ENCODE measurements around the gene RNPS1. TPM values are rescaled to one million over a fixed set of nuclear protein-coding genes. Genes with fewer than 3 reads are reported as not detected.
A peak's percentile ranks its signal among the peaks of the same experiment; 100 is the strongest.
"Not testable (repeated sequence)": the region's sequence is repeated elsewhere in the genome, so short reads cannot be mapped to it uniquely, and the experiment has no call there.

Gene RNPS1
- total RNA-seq, 2 experiments from 2014 or later: 212 to 220 TPM

DNA sequence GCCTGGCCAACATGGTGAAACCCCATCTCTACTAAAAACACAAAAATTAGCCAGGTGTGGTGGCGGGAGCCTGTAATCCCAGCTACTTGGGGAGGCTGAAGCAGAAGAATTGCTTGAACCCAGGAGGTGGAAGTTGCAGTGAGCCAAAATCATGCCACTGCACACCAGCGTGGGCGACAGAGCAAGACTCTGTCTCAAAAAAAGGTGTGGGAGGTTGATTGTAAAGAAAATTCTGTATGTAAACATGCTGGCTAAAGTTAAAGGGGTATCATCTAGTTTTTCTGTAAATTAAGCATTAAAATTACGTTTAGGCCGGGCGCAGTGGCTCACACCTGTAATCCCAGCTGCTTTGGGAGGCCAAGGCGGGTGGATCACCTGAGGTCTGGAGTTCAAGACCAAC is 9.4 kb downstream of the RNPS1 start:
- H3K27ac Mint-ChIP-seq; H3K4me1 Mint-ChIP-seq; H3K27me3 Mint-ChIP-seq; POLR2A ChIA-PET; H3K4me3 Mint-ChIP-seq; ATAC-seq (ENCODE audit: low read depth); DNase-seq; H3K9me3 Mint-ChIP-seq: not testable (repeated sequence)
- H3K36me3 Mint-ChIP-seq: peaks cover 34% of the 10 kb centered on the region

DNA sequence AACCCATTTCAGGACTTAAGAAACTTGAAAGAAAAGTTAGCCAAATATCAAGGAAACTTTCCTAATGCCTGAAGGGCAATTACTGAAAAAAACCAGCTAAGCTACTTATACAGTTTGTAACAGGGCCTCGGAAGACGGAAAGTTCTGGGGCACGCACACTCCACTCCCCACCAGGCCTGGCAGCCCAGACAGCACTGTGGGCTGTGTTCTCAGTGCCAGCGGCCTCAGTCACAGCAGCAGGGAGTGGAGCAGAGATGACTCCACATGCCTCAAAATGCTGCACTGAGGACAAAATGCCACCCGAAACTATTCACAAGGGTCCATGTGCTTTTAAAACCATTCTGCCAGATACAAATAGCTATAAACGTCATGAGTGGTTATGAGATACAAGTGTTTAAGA is 10.2 kb downstream of the RNPS1 start:
- H3K4me3 Mint-ChIP-seq: no peak overlapping the region
- DNase-seq (no peak), ATAC-seq (ENCODE audit: low read depth) (no peak)
- no peak overlapping the region for H3K27ac Mint-ChIP-seq
- H3K36me3 Mint-ChIP-seq: peaks cover 34% of the 10 kb centered on the region
- POLR2A ChIA-PET: no interaction called here
- H3K27me3 Mint-ChIP-seq: no peaks in the 10 kb centered on the region
- H3K4me1 Mint-ChIP-seq: no peaks in the 10 kb centered on the region
- no peaks in the 10 kb centered on the region for H3K9me3 Mint-ChIP-seq

DNA sequence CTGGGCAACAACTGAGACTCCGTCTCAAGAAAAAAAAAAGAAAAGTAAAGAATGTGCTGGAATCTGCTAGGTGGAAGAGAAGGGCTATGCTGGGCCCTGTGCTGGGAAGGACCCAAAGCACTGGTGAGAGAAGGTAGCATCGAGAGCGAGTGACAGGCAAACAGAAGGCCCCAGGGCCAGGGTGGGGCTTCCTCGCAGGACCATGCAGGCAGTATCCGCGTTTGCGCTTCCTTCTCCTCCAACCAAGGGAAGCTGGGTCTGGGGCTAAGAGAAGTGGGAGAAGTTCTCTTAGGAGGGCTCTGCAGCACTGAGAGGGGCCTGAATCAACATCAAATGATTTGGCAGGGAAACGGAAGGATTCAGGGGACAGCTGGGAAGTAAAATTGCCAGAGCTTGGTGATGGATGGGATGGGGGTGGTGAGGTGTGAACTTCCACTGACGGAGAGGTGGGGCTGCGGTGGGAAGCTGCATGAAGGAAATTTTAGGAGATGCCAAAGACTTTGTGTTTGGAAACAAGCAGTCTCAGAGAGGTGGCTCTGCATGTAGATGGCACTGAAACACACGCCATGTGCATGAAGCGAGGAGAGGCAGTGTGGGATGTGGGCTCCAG is 11.3 kb downstream of the RNPS1 start:
- no peak for ATAC-seq (ENCODE audit: low read depth)
- POLR2A ChIA-PET: interaction anchor here (1.0 kb wide), 1 partner anchor 12 kb away, joined by 3 read pairs; no protein-coding TSS in a partner anchor
- Mint-ChIP-seq H3K36me3 (peaks cover 31% of the 10 kb centered on the region), H3K27me3 (no peaks in the 10 kb centered on the region), H3K4me1 (no peaks in the 10 kb centered on the region), H3K4me3 (no peak overlapping the region), H3K27ac (no peak overlapping the region), H3K9me3 (no peaks in the 10 kb centered on the region)
- no peak for DNase-seq

DNA sequence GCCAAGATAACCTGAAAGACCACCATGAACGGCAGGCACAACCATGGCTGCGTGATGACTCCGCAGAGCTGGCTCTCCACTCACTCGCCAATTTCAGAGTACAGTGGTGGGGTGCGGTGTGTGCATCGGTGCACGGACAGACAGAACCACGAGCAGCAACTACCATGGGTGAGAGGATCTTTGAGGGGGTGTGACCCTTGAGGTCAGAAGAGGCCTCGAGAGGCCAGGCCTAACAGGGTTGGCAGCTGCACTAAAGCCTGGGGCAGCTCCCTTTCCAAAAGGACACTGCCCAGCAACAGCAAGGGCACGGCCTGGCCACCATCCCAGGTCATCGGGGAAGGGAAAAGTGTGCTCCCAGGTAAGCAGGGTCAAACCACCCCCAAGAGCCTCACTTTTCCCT is 14.6 kb downstream of the RNPS1 start:
- POLR2A ChIA-PET: interaction anchor here (1.4 to 3.2 kb wide), 2 partner anchors 18 to 99 kb away, joined by 4 to 31 read pairs; partner anchors contain the start of gene TRAF7
- peaks cover 4% of the 10 kb centered on the region for H3K4me1 Mint-ChIP-seq
- H3K27me3 Mint-ChIP-seq: no peaks in the 10 kb centered on the region
- no peak overlapping the region for H3K4me3 Mint-ChIP-seq
- ATAC-seq (ENCODE audit: low read depth) (no peak), DNase-seq (no peak)
- no peak overlapping the region for H3K27ac Mint-ChIP-seq
- H3K36me3 Mint-ChIP-seq: peaks cover 19% of the 10 kb centered on the region
- H3K9me3 Mint-ChIP-seq: no peaks in the 10 kb centered on the region

DNA sequence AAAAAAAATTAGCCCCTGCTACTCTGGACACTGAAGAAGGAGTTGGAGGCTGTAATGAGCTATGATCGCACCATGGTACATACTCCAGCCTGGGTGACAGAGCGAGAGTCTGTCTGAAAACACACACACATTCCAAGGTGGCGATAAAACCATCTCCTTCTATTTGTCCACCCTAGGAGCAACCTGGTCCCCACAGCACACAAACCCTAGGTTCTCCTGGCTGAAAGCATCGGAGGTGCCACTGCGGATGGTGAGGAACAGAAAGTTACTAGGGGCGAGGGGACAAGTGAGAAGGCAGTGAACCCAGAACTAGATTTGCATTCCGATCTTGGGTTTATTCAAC is 15.1 kb downstream of the RNPS1 start:
- DNase-seq (no peak), ATAC-seq (ENCODE audit: low read depth) (no peak)
- Mint-ChIP-seq H3K36me3 (peaks cover 18% of the 10 kb centered on the region), H3K4me1 (peaks cover 4% of the 10 kb centered on the region), H3K27ac (no peak overlapping the region), H3K9me3 (no peaks in the 10 kb centered on the region), H3K27me3 (no peaks in the 10 kb centered on the region), H3K4me3 (no peak overlapping the region)
- POLR2A ChIA-PET: interaction anchor here (1.4 to 3.3 kb wide), 3 partner anchors 16 to 98 kb away, joined by 4 to 31 read pairs (median 27); partner anchors contain the start of genes RNPS1 and TRAF7

DNA sequence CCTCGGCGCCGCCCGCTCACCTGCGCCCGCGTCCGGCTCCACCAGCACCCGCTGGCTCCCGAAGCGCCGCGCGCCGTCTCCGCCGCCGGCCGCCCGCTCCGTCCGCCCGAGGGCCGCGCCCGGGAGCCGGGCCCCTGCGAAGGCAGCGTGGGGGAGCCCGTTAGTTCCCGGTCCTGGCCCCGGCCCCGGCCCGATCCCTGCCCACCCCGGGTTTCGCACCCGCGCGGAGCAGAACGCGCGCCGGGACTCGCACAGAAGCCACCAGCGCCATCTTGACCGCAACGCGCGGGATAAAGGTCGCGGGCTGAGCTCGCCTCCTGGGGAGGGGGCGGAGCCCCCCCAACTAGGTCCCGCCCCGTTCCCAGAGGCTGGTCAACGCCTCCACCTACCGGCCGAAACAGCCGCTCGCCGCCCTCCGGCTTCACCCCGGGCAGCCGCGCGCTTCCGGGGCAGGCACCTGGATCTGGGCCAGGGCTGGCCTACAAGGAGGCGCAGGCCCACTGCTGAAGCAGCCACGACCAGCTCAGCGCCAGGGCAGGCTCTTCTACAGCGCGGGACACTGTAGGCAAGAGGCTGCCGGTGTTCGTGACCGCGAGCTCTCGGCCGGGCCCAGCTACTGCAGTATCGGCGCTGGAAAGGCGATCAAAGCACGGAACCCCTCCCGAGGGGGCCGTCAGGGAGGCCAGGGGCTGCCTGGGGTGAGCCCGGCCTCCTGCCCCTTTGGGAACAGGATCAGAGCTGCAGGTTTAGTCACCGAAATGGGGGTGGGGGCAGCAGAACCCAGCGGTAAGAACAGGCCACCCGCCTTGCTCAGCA is 16.4 kb downstream of the RNPS1 start, which contains the start of gene ECI1:
TSS of gene ECI1 (minus strand) at position 292 of the 816 bp plus-strand sequence. CDS start at position 271, 21 bp downstream.
- peak; percentile 90 for DNase-seq
- Mint-ChIP-seq H3K4me3 (peak within 1 kb of the TSS; percentile 96), H3K36me3 (peaks cover 13% of the 10 kb centered on the region), H3K9me3 (no peaks in the 10 kb centered on the region), H3K4me1 (peaks cover 4% of the 10 kb centered on the region), H3K27me3 (no peaks in the 10 kb centered on the region), H3K27ac (peak within 1 kb of the TSS; percentile 95)
- POLR2A ChIA-PET: interaction anchor here (0.6 to 3.3 kb wide), 17 partner anchors 9 to 287 kb away, joined by 3 to 31 read pairs (median 4); partner anchors contain the start of genes ATP6V0C, CCNF, DNASE1L2 and E4F1
- ATAC-seq (ENCODE audit: low read depth): peak; percentile 84

DNA sequence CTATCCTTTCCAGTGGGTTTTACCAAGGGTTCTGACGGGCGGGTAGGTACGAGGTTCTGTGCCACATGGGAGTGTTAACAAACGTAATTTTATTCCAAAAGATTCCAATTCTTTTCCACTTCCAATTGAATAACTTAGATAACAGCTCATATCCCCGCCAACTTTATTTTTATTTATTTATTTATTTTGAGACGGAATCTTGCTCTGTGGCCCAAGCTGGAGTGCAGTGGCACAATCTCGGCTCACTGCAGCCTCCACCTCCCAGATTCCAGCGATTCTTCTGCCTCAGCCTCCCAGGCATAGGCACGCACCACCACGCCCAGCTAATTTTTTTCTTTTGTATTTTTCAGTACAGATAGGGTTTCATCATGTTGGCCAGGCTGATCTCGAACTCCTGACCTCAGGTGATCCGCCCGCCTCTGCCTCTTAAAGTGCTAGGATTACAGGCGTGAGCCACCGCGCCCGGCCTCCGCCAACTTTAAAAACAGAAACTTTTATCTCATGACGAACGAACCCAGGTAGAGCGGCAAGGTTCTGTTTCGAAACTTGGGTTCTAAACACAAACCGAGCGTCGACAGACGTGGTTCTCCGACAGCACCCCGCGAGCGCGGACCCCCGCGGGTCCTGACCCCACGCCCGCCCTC is 17.2 kb downstream of the RNPS1 start:
- POLR2A ChIA-PET: interaction anchor here (0.6 to 3.3 kb wide), 13 partner anchors 14 to 263 kb away, joined by 3 to 31 read pairs (median 4); partner anchors contain the start of genes ATP6V0C, DNASE1L2, E4F1 and MLST8
- no peaks in the 10 kb centered on the region for H3K27me3 Mint-ChIP-seq
- peaks cover 4% of the 10 kb centered on the region for H3K4me1 Mint-ChIP-seq
- peaks cover 6% of the 10 kb centered on the region for H3K36me3 Mint-ChIP-seq
- peak; percentile 9 for ATAC-seq (ENCODE audit: low read depth)
- H3K9me3 Mint-ChIP-seq: no peaks in the 10 kb centered on the region
- DNase-seq: no peak
- H3K27ac Mint-ChIP-seq: peak overlapping the region; percentile 95
- peak overlapping the region; percentile 96 for H3K4me3 Mint-ChIP-seq

DNA sequence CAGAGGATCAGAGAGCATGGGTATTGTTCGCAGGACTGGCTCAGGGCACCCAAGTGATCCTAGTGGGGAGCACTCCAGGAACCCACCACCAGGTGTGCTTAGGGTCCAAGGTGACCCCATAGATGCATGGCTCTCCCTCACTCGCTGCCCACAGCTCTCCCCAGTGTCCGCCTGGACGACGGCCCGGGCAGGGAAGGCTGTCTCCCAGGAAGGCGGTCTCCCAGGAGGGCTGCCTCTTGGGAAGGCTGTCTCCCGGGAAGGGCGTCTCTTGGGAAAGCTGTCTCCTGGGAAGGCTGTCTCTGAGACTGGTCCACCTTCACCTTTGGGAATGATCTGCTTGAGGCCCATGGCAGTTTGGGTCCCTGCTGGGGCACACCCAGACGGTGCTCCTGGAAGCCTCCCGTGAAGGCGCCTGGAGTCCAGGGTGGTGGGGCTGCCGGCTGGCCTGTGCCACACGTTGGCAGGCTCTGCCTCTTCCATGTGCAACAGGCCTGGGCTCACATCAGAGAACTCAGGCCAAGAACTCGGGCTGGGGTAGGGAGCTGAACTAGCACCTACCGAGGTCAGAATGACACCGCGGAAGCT is 21.5 kb downstream of the RNPS1 start:
- Mint-ChIP-seq H3K4me1 (peaks cover 4% of the 10 kb centered on the region), H3K36me3 (no peaks in the 10 kb centered on the region), H3K27ac (no peak overlapping the region), H3K9me3 (no peaks in the 10 kb centered on the region), H3K27me3 (no peaks in the 10 kb centered on the region), H3K4me3 (no peak overlapping the region)
- DNase-seq (no peak), ATAC-seq (ENCODE audit: low read depth) (no peak)
- POLR2A ChIA-PET: no interaction called here

DNA sequence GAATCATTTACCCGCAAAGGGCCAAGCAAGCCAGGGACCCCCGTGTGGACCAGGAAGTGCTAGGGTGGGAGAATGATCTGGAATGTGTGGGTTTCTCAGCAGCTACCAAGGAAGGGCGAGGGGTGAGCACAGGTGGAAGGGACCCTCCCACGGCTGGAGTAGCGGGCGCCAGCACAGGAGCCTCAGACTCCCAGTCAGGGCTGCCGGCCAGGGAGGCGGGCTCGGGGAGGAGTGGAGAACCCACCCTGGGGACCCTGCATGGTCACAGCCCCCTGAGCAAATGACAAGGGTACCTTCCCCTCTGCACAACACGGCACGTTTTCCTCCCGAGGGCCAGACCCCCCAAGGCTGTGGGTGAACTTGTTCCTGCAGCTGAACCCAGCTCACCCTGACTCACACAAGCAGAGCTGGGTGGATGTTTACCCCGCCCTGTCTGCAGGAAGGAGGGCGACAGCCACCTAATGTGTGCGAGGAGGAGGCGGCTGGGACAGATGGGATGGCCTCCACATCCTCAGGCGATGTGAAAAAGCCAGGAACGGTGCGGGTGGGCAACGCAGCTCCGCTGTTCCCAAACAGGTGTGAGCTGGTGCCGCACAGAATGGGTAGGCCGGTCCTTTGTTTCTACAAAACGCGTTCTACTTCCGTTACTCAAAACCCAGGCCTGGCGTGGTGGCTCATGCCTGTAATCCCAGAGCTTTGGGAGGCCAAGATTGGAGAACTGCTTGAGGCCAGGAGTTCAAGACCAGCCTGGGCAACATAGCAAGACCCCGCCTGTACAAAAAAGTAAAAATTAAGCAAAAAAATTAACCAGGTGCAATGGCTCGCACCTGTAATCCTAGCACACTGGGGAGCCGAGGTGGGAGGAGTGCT is 22.8 kb downstream of the RNPS1 start:
- Mint-ChIP-seq H3K4me1 (peaks cover 2% of the 10 kb centered on the region), H3K27me3 (no peaks in the 10 kb centered on the region), H3K36me3 (no peaks in the 10 kb centered on the region), H3K27ac (no peak overlapping the region), H3K9me3 (no peaks in the 10 kb centered on the region), H3K4me3 (no peak overlapping the region)
- POLR2A ChIA-PET: no interaction called here
- no peak for DNase-seq
- ATAC-seq (ENCODE audit: low read depth): no peak

DNA sequence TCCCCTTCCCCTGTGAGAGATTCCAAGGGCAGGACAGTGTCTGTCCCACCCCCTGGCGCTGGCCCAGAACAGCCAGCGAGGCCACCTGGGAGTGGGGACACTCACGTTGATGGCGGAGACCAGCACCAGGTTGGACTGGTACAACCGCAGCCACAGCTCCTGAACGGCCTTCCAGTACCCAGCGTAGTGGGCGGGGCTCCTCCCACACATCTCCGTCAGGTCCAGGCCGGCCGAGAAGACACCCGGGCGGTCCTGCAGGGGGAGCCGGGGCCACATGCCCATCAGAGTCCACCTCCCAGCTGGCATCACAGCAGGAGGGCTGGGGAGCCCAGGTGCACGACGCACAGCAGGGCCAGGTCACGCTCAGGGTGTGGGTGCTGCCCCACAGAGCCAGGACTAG is 23.6 kb downstream of the RNPS1 start:
- Mint-ChIP-seq H3K27ac (no peak overlapping the region), H3K4me1 (no peaks in the 10 kb centered on the region), H3K36me3 (no peaks in the 10 kb centered on the region), H3K27me3 (no peaks in the 10 kb centered on the region), H3K4me3 (no peak overlapping the region), H3K9me3 (no peaks in the 10 kb centered on the region)
- ATAC-seq (ENCODE audit: low read depth): no peak
- POLR2A ChIA-PET: no interaction called here
- no peak for DNase-seq

DNA sequence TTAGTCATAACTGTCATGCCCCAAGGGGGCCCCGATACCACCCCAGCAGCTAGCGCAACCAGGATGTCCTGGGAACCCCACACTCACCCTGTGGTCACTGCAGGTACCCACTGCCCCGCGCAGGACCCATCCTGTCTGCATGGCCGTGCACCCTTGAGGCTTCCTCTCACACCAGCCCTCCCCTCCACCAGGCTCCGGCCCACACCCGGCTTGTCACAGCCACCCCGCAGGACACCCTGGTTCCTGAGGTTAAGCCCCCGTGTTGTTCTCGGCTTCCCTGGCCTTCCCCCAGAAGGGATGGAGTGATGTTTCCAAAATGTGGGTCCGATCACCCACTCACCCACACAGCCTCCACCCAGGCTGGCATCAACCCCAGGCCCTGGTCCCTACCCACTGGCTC is 24.1 kb downstream of the RNPS1 start:
- H3K4me1 Mint-ChIP-seq: no peaks in the 10 kb centered on the region
- no peaks in the 10 kb centered on the region for H3K9me3 Mint-ChIP-seq
- H3K27me3 Mint-ChIP-seq: no peaks in the 10 kb centered on the region
- H3K36me3 Mint-ChIP-seq: no peaks in the 10 kb centered on the region
- no peak overlapping the region for H3K27ac Mint-ChIP-seq
- ATAC-seq (ENCODE audit: low read depth): no peak
- POLR2A ChIA-PET: no interaction called here
- DNase-seq: no peak
- H3K4me3 Mint-ChIP-seq: no peak overlapping the region

DNA sequence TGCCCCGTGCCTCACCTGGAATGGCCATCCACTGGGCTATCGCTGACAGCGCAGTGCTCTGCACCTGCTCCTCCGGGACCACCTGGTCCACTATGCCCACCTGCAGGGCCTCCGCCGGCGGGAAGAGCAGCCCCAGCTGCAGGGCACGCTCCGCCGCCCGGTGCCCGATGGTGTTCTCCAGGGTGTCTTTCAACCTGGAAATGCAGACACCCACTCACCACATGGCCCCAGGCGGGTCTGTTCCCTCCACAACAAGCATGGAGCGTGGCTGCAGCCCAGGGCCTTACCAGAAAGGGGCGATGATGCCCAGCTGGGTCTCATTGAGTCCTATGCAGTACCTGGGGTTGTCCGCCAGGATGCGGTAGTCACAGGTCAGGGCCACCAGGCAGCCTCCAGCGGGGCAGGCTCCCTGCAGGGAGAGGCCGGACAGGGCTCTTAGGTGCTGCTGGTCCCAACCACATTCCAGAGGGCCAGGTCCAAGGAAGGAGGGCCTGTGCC is 24.8 kb downstream of the RNPS1 start:
- Mint-ChIP-seq H3K27ac (no peak overlapping the region), H3K4me1 (no peaks in the 10 kb centered on the region), H3K27me3 (no peaks in the 10 kb centered on the region), H3K36me3 (no peaks in the 10 kb centered on the region), H3K9me3 (no peaks in the 10 kb centered on the region), H3K4me3 (no peak overlapping the region)
- POLR2A ChIA-PET: no interaction called here
- ATAC-seq (ENCODE audit: low read depth) (no peak), DNase-seq (no peak)
